ENCODE results near the gene FBXL17.

The FBXL17 gene

DNA sequence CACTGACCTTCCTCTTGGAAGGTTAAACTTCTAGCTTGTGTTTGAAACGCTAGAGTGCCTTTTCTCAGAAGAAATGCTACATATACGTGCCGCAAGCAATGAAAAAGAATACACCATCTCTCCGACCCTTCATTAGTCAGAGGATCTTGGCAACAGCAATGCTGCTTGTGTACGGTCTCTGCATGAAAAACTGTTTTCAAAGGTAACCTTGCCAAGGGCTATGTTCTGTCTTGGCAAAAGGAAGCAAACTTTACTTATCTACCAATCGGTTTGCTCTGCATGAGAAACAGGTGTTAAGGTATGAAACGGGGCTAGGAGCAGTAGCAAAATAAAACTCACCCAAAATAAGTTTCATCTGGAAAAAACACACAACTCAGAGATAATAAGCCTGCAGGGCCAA lies 297.8 kb downstream of the FBXL17 start:
- no peak for DNase-seq (ENCODE audit: low spot score)

DNA sequence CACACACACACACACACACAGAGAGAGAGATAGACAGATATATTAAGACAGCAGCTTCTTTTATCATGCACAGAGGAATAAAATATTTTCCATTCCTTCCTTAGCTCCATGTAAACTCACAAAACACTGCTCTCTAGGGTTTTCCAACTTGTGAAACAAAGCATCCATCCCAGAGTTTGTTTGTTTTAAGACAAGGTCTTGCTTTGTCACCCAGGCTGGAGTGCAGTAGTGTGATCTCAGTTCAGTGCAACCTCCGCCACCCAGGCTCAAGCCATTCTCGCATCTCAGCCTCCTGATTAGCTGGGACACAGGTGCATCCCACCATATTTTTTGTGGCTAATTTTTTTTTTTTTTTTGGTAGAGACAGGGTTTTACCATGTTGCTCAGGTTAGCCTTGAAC lies 298.7 kb downstream of the FBXL17 start:
- no peak for DNase-seq (ENCODE audit: low spot score)

DNA sequence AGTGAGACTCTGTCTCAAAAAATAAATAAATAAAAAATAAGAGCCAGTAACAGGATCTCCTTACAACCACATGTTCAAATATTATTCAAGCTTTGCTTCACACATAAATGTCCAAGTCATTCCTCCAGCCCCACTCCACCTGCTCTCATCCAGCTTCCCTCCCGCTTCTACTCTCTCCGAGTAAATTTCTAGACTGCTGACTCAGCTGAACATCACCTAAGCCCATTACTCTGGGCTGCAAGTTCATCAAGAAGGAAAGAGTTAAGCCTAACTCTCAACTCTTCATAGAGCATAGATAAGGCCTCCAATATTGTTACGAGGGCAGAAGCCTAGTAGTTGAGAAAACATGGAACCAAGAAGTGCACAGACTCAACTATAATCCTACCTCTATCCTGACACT lies 300.2 kb downstream of the FBXL17 start:
- no peak for DNase-seq (ENCODE audit: low spot score)

DNA sequence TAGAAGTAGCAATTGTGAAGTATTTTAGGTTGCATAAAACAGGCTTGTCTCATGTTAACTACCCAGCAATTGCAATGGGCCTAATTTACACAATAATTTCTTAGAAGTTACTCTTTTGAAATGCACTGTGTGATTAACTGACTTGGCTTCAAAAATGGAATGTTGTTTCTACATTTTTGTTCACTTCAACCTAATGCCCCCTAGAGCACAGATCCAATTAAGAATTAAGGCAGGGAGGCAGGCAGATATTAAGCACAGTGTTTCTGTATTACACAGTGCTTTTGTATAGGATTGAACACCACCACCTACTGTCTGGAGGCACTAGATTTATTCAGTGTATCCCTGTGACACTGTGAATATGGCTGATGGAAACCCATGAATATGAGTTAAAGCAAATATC lies 302.1 kb downstream of the FBXL17 start:
- DNase-seq (ENCODE audit: low spot score): no peak

DNA sequence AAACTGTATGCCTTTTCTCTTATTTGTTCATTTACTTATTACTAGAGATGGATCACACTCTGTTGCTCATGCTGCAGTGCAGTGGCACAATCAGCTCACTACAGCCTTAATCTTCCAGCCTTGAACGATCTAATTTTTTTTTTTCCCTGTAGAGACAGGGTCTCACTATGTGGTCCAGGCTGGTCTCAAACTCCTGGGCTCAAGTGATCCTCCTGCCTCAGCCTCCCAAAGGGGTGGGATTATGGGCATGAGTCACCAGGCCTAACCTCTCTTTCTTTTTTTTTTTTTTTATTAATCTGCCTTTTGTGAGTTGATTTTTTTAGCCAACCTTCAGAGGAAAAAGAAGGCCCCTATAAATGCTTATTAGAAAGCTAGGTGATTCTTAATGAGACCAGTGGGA lies 303.0 kb downstream of the FBXL17 start:
- DNase-seq (ENCODE audit: low spot score): no peak

DNA sequence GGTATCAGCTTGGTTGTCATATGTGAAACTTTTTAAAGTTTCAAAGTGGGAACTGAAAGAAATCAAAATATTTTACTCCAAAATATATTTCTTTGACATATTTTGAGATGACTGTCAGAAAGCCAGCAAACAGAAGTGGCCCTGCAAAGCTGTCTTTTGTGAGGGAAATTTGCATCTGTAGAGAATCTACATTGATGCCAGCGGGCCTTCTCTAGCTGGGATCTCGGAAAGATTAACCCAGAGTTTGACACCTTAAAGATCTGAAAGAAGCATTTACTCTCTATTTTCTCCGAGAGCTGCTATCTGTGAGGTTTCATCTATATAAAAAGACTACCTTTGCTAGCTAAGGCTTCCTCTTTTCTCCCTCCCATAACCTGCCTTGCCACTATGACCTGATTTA lies 303.6 kb downstream of the FBXL17 start:
- DNase-seq (ENCODE audit: low spot score): no peak

DNA sequence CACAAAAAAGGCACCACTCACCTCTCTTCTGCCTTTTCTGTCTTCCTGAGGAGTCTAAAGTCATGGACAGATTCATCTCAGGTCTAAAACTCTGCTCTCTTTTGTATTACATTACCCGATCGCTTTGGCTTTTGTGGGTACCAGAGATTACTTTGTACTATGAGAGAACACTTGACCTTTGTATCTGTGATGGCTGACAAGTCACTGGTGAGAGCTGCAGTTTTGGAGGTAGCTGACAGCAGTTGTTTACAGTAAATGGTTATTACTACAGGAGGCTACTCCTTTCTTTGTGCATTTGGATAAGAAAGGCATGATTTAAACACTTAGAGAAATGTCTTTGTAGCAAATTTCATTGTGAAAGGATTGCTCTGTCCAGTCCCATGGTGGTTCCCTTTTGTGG lies 307.3 kb downstream of the FBXL17 start:
- no peak for DNase-seq (ENCODE audit: low spot score)

DNA sequence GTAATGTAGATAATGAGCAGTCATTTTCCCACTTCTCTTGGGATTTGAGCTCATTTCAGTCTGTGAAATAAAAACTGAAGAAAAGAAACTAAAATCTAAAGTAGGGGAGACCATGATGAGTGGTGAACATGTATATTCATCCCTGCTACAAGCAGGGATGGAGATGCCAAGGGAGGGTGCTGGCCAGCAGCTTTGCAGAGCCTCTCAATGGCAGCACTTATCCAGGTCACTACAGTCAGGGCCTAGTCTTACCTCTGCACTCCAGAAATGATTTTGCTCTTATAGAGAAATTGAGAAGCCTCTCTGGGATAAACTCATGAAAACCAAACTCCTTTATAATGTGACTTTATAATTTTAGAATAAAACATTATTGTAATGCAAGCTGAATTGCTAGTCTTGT lies 317.6 kb downstream of the FBXL17 start:
- no peak for DNase-seq (ENCODE audit: low spot score)

DNA sequence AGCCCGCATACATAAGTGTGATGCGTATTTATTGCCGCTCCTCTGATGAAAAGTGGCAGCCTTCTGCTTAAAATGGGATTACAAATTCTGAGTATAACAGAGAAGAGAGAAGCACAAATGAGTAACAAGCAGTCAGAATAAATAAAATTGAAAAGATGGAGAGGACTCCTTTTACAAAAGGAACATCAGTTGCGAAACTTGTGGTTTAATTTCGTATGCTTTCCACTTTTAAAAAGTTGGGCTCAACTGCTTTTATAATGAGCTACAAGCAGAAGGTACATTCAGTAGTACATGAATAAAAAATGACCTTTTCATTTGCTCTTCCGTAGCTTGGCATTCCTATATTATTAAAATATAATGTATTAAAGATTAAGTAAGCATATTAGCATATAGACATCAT lies 320.0 kb downstream of the FBXL17 start:
- DNase-seq (ENCODE audit: low spot score): no peak

DNA sequence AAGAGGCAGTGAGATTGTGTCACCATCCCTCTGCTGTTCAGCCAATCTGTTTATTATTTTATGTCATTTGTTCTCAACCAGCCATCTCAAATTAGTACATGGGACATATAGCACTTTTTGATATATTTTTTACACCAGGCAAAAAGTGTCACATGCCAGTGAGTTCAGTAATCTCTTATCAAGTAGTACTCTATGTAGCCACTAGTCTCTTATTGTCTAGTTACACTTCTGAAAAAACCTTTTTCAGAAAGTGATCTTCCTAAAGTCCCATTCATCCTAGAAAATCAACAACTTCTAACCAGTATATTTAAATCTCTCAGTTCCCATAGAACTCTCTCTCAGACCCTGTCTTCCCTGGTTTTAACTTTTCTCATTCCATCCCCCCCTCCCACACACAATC lies 321.6 kb downstream of the FBXL17 start:
- DNase-seq (ENCODE audit: low spot score): no peak

DNA sequence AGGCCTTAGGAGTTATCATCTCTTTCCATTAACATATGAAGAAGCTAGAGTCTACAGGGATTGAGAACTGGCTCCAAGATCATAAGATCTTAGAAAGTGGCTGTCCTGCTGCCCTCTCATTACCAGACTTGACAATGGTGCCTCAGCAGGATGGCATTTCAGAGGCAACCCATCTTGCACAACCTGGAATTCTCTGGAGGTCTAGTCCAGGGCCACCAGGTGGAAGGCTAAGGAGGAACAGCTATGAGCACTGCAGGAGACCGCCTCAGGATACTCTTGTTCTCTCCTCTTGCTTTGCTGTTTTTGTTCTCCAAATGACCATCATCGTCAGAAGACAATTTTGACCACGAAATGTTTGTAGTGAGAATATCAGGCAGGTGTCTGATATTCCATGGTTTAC lies 322.6 kb downstream of the FBXL17 start:
- no peak for DNase-seq (ENCODE audit: low spot score)

DNA sequence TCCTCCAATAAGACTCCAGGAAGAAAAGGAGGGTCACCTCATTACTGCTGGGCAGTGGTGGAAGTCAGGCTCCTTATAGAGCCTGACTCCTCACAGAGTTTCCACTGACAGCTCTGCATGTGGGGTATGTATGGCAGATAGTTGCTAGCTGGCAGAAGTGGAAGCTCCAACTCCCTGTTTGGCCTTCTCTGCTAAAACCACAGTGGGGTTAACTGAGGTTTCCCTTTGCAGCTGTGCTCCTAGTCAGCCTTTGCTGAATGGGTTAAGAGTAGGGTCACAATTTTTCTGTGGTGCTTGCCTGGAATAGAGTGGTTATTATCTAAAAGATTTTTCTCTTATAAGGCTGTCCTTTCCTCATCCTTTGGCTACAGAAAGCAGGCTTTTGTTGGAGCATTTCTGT lies 327.5 kb downstream of the FBXL17 start:
- DNase-seq (ENCODE audit: low spot score): no peak

DNA sequence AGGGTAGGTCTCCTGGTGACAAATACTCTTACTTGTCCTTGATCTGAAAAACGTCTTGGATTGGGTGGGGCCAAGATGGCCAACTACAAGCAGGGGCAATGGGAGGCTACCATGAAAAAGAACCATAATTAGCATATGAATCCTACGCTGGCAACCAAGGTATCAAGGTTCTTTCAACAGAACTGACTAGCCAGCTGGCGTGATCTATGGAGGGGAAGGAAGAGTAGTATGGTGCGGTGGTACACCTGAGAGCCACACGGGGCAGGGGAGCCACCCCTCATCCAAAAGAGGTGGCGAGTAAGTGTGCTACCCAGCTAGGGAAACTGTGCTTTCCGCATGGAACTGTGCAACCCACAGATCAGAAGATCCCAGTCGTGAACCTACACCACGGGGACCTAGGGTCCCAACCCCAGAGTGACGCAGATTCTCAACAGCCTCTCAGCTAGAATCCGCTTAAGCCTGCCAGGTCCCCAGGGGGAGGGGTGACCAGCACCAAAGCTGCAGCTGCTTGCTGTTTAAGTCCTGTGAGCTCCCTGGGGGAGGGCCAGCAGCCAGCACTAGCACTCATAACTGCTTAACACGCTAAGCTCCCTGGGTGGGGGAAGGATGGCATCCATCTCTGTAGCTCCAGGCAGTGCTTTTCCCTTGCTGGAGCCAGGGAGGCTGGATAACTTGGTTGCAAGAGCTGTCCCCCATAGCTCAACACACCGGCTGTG lies 334.8 kb downstream of the FBXL17 start:
- no peak for DNase-seq (ENCODE audit: low spot score)

DNA sequence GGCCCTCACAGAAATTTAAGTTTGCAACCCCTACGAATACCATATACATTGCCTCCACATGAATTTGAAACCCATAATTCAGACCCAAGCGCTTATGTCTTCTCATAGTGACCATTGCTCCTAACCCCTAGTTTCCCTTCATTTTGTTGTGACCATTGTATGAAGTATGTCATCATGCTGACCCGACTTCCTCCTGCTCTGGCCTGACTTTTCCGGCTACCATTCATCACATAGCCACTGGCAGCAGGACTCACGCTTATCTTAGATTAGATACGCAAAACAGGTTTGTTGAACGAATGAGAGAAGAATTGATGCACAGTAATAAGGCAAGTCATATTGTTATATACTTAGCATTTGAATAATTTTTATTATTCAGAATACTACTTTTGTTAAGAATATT lies 345.4 kb downstream of the FBXL17 start:
- DNase-seq (ENCODE audit: low spot score): peak; percentile 75

DNA sequence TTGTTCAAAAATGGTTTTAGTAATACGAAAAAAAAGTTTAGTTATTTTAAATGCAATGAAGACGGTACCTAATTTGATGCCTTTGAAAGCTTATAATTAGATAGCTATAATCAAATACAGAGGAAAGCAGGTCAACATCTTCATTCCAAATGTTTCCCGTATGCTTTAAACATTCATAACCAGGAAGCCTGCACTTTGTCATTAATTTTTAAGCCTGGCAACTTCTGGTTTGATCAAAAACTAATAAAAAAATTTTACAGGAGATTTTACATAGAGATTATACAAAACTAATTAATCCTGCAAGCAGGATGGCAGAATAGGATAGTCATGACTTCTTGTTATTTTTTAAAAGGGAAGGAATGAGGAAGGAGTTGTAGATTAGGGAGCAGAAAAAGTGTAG lies 353.0 kb downstream of the FBXL17 start:
- no peak for DNase-seq (ENCODE audit: low spot score)

DNA sequence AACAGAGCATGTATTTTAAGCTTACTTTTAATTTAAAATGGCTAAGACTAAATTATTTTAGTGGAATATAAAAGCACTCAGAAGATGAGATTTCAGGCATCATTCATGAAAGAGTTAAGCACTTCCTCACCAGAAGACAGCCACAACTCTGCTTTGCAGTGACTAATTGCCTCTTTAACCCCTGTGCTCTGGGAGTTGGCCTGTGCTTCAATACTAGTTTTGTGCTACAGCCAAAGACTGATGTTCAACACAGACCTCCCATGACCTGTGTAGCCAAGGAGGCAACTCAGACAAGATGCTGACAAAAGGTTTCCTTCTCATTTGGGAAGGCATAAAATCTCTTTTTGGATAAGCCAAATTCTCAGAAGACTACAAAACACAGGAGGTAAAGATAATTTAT lies 353.5 kb downstream of the FBXL17 start:
- no peak for DNase-seq (ENCODE audit: low spot score)

DNA sequence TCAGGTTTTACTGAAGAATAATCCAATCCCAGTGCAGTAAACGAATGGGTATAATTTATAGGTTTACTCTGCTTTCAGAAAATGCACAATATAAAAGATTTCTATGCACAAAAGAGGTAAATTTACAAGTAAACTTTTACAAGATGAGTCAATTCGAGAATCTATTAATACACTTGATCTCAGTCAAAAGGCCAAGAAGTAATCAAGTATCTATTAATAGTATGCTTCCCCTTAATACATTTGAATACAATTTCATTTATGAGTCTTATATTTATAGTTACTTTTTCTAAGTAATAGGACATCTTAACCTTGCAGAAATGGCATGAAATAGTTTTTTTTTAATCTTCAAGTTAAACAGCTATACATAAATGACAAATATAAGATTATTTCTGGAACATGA lies 355.9 kb downstream of the FBXL17 start:
- no peak for DNase-seq (ENCODE audit: low spot score)

DNA sequence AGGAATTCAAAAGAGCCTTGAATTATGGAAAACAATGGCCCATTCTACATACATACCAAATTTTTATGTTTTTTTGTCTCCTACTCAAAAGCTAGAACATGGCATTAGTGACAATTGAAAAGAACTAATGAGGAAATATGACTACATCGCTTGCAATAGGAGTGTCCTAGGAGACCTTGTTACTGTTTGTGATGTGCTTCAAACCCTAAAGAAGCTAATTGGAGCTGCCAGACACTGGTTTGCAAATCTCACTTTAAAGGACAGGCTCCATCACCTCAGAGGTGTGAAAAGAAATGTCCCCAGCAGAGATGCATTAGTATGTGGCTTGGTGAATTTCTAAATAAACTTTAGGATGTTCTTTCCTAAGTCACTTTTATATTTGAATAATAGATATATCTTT lies 356.9 kb downstream of the FBXL17 start:
- no peak for DNase-seq (ENCODE audit: low spot score)

DNA sequence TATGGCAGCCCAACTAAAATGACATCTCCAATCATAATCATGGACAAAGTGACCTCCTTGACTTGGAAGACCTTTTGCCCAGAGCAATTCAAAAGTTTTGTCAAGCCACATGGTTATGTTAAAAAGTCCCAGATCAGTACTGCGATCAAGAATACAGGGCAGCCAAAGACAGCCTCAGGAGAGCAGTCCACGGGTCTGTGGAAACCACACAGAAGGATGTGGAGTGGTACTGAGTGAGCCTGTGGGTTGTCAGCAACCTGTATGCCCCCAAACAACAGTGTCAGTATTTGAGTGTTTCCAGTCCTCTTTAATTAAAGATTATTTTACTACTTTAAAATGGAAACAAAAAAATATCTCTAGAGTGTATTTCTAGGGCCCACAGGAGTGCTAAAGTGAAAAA lies 365.8 kb downstream of the FBXL17 start:
- DNase-seq (ENCODE audit: low spot score): no peak

DNA sequence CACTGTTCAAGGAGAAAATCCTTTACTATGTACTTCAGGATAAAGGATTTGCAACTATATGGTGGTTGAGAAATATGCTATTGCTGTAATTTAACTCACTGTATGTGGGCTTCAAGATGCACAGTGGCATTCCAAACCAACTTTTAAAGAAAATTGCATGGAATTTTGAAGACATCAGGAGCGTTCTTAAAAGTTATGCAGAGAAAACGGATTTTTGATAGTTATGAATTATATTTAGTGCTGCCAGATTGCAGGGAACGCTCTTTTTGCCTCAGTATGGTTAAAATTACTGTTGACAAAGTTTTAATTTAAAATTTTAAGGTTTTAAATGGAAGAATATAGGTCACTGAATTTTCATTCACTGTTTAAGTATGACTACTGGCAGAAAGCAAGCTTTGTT lies 375.1 kb downstream of the FBXL17 start:
- DNase-seq (ENCODE audit: low spot score): no peak

DNA sequence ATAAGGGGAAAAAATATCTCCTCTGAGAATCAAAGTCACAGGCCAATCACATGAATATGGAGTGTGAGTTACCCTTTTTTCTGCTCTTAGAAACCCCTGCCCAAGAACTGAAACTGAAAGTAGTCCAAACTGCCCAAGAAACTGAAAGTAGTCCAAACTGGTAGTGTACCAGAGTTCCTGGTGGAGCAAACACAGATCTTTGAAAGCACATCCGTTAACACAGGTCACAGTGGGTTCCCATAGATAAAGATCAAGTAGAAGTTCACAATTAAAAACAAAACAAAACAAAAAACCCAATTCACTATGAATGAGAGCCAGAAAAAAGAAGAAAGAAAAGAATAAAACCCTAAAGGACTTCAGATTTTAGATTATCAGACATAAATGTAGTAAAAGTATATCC lies 378.7 kb downstream of the FBXL17 start:
- peak; percentile 15 for DNase-seq (ENCODE audit: low spot score)

DNA sequence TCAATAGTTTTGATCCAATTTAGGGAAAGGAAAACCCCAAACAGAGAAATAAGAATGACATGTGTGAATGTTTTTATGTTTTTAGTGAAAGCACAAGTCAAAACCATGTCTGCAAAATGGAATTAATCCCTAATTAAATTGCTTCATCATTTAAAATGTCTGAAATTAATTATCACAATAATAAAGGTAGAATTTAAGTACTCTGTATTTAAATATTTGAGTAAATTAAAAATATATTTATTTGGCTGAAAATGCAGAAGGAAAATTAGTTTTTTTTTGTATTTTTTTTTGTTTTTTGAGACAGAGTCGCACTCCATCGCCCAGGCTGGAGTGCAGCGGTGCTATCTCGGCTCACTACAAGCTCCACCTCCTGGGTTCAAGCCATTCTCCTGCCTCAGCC lies 380.7 kb downstream of the FBXL17 start:
- no peak for DNase-seq (ENCODE audit: low spot score)

DNA sequence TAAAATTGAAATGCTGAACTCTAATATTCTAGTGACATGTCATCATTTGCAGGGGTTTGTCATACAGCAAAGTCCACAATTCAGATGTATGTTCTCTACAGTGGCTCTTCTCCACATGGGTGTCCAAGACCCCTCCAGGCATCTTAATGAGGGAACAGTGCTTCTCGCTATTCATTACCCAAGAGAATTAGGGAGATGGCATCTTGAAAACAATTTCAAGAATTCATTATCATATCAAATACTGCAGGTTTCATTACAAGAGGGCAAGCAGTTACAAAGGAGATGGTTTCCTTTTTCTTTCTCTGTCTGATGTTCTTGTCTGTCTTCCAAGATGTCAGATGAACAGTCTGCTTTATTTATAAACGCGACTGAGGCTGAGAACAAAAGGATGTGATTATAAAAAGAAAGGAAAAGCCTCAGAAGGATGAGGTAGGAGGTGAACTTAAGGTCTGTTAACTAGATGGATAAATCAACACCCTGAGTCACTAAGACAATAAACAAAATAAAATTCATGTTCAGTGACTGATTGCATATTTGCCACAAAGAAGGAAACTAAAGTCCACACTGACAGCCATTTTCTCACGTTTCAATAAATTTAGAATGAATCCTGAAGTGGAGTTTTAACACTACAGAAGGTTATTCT lies 384.4 kb downstream of the FBXL17 start:
- DNase-seq (ENCODE audit: low spot score): no peak

DNA sequence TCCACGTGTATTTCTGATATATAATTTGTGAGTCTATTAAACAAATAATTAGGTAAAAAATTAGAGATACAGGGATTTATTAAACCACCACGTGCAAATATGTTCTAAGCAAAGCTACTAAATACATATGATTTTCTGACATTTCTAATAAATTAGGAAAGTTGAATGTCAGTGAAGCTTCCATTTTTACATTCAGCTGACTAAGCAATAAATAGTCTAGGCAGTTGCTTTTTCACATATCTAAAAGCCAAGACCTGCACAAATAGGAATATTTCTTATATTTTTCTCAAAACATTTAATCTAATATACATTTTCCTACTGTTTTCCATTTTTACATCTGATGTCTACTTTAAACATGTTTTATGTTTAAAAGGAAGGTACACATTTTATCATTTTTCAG lies 388.6 kb downstream of the FBXL17 start:
- DNase-seq (ENCODE audit: low spot score): no peak

Measured in kidney capillary endothelial cell (primary cell).